Central memory CD4-positive, alpha-beta T cell (primary cell): ENCODE results near the gene GLRX5.

Experiments used
- DNase-seq: peaks from one replicate; pipeline ENCODE4 v3.0.0; 2022

The GLRX5 gene

GRCh38 chr14:95518045-95518751 is 16.7 kb upstream of the GLRX5 start:
- no peak for DNase-seq

- peak; percentile 67 for DNase-seq
Observed at GRCh38 chr14:95519699-95520098, 15.2 kb upstream of the GLRX5 start.

GRCh38 chr14:95520346-95520745 is 14.5 kb upstream of the GLRX5 start:
- no peak for DNase-seq

DNA sequence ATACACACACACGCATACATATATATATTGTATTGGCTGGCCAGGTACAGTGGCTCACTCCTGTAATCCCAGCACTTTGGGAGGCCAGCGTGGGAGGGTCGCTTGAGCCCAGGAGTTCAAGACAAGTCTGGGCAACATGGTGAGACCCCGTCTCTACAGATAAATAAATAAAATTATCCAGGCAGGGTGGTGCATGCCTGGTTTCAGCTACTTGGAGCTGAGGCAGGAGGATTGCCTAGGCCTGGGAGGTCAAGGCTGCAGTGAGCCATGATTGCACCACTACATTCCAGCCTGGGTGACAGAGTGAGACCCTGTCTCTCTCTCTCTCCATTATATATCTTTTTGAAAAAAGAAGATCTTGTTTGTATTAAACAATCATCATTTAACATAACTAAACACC is 13.8 kb upstream of the GLRX5 start:
- no peak for DNase-seq

DNA sequence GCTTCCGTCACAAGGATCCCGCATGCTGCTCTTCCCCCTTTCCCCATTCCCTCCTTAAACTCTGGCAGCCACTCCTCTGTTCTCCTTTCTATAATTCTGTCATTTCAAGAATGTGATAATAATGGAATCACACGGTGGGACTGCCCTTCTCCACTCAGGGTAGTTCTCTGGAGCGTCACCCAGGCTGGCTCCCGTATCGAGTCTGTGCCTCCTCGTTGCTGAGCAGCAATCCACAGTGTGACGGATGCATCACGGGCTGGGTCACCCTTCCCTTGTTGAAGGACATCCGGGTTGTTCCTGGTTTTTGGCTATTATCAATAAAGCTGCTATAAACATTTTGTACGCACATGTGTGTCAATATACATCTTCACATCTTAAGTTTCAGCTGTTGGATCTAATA is 12.7 kb upstream of the GLRX5 start:
- DNase-seq = no peak

DNA sequence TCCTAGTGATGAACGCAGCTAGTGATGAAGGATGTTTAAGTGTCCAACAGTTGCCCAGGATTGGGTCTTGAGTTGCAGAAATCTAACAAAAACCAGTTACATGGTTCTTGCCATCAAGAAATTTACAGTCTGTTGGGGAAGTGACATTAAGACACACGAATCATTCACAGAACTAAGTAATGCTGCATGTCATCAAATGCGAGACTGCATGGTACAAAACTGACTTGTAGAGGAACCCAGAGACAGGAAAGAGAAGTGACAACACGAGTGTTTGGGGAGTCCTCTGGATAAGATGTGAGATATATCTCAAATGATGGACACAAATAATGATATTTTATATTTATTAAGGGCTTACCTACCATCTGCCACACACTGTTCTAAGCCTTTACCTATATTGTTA is 12.3 kb upstream of the GLRX5 start:
- no peak for DNase-seq

- DNase-seq = no peak
Observed at GRCh38 chr14:95523051-95523814, 11.6 kb upstream of the GLRX5 start.

- DNase-seq = no peak
Observed at GRCh38 chr14:95523815-95524448, 10.9 kb upstream of the GLRX5 start.

GRCh38 chr14:95524706-95525512 is 9.9 kb upstream of the GLRX5 start:
- no peak for DNase-seq

DNA sequence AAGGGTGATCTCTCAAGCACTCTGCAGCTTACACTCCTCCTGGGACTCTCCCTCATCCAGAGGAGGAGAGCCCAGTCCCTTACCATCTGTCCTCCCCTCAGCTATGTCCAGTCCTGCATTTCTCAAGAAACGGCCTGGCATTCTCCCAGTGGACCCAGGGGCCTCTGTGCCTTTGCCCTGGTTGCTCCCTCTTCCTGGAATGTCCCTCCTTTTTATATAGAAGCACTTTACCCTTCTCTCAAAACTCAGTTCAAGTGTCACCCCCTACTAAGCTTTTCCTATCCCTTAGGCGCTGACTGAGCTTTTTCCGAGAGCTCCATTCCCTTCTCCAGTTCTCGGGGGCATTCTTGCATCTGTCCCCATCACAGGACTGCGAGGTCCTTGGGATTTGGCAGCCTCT is 8.9 kb upstream of the GLRX5 start:
- no peak for DNase-seq

DNA sequence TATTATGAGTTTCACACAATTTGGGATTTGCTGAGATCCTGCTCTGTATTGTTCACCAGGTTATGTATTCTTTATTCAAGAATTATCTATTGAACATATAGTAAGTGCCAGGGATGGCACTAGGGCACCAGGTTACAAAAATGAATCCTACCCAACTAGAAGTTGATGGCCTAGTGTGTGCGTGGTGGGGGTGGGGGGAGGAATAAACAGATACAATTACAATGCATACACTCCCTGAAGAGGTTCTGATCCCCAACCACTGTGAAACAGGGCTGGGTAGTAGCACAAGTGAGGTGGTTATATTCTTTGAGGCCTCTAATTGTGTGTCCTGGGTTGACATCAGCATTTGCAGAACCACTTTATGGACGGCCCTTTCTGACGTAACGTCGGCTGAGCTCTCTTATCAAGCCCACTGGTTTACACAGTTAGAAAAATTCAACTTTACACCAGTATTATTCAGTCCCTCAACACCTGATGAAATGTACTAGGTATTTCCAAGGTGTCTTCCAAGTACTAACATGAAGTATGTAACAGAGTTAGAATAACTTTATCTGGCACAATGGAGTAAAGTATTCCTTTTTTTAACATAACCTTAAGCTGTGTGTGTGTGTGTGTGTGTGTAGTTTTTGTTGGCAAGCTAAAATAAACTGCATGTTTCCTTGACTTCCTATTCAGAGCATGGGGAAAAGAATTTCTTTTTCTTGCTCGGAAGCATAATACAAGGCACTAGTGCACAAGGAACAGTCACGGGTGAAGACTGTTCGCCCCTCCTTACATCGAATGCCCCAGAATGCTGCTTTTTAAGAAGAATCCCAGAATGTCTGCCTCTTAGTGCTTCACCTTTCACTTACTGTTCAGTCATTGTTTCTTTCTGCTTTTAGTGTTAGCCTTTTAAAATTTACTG is 8.1 kb upstream of the GLRX5 start:
- DNase-seq = no peak

DNA sequence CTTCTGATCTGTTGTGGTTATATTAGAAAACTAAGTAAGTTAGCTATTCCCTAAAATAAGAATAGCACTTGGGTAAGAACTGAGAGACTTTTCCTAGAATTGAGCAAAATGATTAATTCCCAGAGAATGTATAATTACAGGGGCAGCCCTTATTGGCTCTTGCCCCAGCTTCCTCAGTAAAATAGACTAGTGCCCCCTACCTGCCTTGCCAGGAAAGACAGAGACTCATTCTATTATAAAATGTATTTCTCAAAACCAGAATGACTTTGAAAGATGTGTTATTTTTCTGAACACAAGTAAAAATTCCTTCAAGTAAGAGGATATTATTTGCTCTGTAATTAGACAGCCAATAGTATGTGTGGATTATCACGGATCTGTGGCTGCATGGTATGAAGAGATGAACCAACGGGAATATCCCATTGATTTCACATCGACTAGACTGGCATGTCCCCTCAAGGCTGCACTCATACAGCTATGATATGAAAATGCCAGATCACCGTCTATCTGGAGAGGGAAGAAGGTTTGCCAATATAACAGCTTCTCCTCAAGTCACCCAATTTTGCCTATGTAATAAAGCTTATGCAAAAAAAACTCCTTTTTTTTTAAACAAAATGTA is 7.4 kb upstream of the GLRX5 start:
- peak; percentile 52 for DNase-seq

- no peak for DNase-seq
Observed at GRCh38 chr14:95529216-95529615, 5.6 kb upstream of the GLRX5 start.

DNA sequence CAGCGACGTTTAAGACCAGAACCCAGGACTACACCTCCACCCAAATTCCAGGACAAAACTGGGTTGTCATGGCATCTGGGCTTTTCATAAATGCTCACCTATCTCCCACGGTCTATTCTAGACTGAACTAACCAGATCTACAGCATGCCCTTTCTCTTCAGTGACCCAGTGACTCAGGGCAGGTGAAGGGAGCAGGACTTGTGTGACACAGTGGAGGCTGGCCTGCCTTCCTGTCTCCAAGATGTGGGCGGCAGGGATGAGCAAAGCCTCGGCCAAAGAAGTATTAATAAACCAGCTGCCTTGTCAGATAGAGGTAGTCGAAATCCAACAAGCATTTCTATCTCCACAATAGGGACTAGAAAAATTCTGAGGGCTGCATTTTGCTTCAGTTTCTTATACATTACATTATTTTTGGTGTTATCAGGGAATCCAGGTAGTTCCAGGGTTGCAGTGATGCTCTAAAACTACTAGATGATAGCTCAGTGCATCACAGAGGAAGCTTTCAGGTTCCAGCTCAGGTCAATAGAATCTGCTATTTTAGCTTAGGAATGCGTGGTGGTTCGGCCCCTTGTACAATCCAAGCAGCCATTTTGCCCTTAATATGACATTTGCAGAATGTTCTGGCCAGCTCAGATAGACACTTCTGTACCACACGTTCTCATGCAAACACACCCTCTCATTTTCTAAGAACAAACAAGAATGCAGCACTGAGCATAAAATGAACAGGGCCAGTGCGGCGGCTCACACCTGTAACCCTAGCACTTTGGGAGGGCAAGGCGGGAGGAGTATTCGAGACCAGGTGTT is 4.2 kb upstream of the GLRX5 start:
- no peak for DNase-seq

DNA sequence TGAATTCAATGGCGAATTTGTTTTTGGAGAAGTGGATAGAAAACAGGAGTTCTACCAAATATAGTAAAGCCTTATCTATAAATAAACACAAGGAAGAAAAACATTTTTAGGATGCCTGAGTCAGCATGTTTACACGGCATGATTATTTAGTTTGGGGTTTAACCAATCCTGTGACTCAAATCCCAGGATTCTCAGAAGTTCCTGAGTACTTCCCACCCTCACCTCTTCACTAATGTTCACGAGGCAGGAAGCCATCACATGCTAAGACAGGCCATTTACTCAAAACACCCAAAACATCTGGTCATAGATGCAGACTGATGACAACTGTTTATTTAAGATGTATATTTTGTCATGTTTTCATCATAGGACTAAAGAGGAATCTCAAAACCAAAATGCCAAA is 3.4 kb upstream of the GLRX5 start:
- DNase-seq = no peak

- DNase-seq = no peak
Observed at GRCh38 chr14:95531969-95532368, 2.9 kb upstream of the GLRX5 start.

- DNase-seq = no peak
Observed at GRCh38 chr14:95533391-95533821, 1.4 kb upstream of the GLRX5 start.

DNA sequence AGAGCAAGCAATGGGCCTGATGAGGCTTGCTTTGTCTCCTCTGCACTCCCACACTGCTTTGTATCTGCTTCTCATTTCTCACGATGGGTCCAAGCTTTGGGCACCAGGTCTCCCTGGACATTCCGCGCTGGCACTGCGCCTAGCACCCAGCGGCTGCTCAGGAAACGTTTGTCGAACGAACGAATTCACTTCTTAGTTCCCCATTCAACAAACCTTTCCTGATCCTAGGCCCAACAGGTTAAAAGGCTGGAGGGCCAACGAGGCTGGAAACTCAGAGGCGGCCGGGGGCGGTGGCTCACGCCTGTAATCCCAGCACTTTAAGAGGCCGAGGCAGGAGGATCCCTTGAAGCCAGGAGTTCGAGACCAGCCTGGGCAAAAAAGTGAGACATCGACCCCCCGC is 1.0 kb upstream of the GLRX5 start:
- DNase-seq = no peak

DNA sequence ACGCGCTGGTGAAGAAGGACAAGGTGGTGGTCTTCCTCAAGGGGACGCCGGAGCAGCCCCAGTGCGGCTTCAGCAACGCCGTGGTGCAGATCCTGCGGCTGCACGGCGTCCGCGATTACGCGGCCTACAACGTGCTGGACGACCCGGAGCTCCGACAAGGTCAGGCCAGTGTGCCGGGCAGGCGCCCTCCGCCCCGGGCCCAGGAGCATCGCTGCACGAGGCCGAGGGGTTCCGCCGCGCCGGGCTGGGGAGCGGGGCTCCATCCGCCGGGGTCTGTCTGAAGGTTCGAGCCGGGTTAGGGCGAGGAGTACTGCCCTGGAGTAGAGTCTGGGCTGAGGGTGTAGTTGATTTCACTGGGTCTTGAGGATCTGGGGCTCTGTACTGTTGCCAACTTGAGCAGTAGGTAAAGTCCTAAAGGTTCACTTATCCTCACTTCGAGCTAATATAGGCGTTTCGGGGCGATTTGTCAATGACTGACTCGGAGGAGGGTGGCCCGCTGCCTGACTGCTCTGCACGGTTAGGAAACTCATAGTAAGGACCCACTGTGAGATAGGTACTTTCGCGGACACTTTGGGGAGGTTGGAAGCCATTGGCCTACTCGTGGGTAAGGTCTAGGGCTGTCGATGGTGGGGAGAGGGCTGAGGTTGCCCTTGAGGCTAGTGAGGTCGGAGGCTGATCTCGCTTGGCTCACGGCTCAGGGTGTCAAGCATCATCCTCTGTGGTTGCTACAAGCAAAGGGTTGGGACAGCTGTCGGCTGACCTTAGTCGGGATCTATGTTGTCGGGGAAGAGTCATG is 574 bp downstream of the GLRX5 start:
- DNase-seq = no peak
